ENCODE results near the gene NSD1.
A peak's percentile ranks its signal among the peaks of the same experiment; 100 is the strongest.
"Not testable (repeated sequence)": the region's sequence is repeated elsewhere in the genome, so short reads cannot be mapped to it uniquely, and the experiment has no call there.

Gene NSD1

DNA sequence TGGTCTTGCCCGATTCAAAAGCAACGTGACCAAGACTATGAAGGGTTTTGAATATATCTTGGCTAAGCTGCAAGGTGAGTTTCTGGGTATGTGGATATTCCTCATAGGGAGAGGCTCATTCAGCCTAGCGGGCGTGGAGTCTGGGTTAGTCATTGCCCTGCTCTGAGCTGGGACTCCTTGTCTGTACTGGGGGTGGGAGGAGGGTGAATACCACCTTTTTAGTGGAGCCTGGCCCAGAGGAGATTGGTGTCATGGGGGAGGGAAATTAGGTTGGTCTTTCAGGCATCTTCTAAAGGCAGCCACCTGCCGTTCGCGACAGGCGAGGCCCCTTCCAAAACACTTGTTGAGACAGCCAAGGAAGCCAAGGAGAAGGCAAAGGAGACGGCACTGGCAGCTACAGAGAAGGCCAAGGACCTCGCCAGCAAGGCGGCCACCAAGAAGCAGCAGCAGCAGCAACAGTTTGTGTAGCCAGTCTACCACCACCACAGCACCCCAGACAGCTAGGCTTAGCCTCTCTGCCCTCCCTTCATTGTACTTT lies 172.6 kb downstream of the NSD1 start:
- H3K9me3 Mint-ChIP-seq, ATAC-seq, DNase-seq, H3K27me3 Mint-ChIP-seq: not testable (repeated sequence)
- H3K27ac Mint-ChIP-seq, result peak overlapping the region in 1 of 2 donors; percentile 27
- H3K4me3 Mint-ChIP-seq, result peak overlapping the region in 1 of 2 donors; percentile 38
- peaks cover 74% of the 10 kb centered on the region for H3K4me1 Mint-ChIP-seq

DNA sequence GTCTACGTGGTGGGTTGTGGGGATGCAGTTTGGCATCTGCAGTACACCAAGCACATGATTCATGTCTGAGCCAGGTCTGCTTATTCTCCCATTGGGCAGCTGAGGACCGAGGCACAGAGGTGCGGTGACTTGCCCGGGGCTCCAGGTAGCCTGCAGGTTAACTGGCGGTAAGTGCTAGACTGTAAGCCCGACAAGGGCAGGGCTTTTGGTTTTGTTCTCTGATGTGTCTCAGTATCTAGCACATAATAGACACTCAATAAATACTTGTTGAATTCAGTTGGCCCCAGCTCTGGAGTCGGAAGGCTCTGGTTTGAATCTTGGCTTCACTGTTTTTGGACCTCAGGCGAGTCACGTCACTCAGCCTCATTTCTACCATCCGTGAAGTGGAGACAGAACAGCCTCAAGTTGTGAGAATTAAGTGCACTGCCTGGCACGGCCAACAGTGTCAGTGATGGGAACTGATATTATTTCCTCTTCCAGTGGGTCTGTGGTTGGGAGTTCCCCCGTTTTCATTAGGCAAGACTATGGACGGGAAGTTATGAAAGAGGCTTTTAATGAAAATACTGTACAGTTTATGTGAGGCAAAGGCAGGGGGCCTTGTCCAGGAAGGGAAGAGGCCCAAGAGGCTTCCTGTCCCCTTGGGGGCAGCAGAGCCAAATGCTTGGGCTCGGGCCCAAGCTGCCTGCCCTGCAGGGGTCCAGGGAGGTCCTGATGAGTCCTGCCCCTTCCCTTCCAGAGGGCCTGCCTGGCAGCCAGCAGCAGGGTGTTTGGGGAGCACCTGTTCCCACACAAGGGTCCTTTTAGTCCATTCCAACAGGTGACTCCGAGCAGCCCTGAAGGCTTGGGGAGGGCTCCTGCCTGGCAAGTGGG lies 173.3 kb downstream of the NSD1 start:
- H3K4me1 Mint-ChIP-seq, result peaks cover 73% of the 10 kb centered on the region
- no peaks in the 10 kb centered on the region for H3K9me3 Mint-ChIP-seq
- no peak for DNase-seq
- no peaks in the 10 kb centered on the region for H3K27me3 Mint-ChIP-seq
- peak overlapping the region in 1 of 2 donors; percentile 12 for H3K27ac Mint-ChIP-seq
- peak overlapping the region in 1 of 2 donors; percentile 17 for H3K4me3 Mint-ChIP-seq
- ATAC-seq, result no peak

DNA sequence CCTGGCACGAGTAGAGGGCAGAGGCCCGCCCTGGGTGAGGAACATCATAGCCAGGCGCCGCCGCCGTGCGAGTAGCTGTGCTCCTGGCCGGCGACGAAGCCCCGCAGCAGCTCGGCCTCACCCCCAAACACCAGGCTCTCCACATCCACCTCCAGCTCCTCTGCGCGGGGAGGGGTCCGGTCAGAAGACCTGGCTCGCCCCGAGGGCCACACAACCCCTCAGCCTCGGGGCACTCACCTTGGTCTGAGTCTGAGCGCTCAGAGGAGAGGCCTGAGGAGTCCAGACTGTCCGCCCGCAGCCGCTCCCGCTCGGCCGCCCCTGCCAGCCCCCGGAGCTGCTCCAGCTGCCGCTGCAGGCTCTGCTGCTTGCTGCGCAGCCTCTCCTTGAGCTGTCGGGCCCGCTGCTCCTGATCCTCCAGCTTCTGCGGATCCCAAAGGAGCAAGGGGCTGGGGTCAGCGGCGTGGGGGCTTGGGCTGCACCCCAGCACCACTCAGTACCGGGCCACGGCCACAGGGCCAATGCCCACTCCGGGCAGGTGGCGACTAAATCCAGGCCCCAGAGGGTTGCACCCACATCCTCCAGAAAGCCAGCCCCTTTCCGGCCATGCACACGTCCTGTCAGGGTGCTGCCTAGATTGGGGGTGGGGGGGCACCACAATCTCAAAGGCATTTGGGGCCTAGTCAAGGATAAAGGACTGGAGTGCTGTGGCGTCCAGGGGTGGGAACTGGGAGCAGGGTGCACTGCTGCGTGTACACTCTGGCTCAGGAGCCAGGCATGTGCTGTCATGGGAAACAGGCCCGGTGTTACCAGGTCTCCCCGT lies 174.2 kb downstream of the NSD1 start:
- Mint-ChIP-seq H3K27me3 (no peaks in the 10 kb centered on the region), H3K4me3 (no peak overlapping the region), H3K9me3 (no peaks in the 10 kb centered on the region), H3K4me1 (peaks cover 68% of the 10 kb centered on the region), H3K27ac (no peak overlapping the region)
- DNase-seq (no peak), ATAC-seq (no peak)

DNA sequence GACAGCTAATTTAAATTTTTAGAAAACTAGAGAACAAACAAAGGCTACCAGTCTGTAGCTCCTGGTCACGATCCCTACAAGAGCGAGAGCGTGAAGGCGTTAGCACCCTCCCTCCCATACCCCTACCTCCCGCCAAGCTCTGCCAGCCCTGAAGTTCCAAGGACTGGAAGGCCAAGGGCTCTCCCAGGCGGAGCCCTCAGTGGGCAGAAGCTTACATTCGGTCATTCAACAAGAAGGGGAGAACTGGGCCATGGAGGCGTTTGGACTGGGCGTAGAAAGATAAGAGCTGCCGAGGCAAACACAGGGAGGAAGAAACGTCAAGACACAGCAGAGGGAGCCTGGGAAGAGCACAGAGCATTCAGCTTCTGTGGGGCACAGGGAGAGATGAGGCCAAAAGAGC lies 175.2 kb downstream of the NSD1 start:
- DNase-seq, result no peak
- no peak for ATAC-seq
- H3K4me1 Mint-ChIP-seq, result peaks cover 78% of the 10 kb centered on the region
- H3K27ac Mint-ChIP-seq, result no peak overlapping the region
- H3K4me3 Mint-ChIP-seq, result no peak overlapping the region
- no peaks in the 10 kb centered on the region for H3K27me3 Mint-ChIP-seq
- no peaks in the 10 kb centered on the region for H3K9me3 Mint-ChIP-seq

DNA sequence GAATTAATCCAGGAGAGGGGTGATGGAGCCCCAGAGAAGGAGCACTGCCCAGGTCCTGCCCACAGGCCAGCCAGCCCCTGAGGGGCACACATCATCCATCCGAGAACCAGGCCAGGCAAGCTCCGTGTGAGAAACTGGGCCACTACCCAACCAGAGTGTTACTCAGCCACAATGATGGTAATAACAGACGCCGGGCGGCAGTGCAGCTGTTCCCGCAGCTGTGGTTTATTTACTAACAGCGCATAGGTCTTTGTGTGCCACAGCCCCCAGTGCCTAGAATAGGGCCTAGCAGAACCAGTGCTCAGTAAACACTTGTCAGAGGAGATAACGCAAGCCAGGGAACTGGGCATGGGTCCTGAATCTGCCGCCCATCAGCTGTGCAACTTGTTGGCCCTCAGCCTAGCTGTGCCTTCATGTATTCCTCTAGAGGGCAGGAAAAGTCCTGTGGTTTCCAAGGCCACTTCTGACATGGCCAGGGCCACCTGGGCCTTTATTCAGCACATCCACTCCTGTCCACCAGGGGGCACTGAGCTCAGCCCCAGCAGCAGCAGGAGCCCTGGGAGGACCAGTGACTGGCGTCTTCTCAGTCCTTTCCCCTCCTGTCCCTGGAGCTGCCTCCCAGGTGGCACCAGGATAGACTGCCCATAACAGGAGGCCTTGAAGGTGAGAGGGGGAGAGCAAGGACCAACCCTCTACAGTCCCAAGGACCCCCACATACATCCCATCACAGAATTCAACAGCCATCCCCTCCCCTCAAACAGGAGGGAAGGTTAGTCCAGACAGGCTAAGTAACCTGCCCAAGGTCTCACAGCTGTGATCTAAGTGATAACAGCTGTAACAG lies 176.0 kb downstream of the NSD1 start:
- no peaks in the 10 kb centered on the region for H3K27me3 Mint-ChIP-seq
- no peak for ATAC-seq
- peak overlapping the region in 1 of 2 donors; percentile 27 for H3K27ac Mint-ChIP-seq
- H3K4me1 Mint-ChIP-seq, result peaks cover 76% of the 10 kb centered on the region
- H3K4me3 Mint-ChIP-seq, result peak overlapping the region; percentile 63 to 83
- no peaks in the 10 kb centered on the region for H3K9me3 Mint-ChIP-seq
- DNase-seq, result peak; percentile 75 to 79

DNA sequence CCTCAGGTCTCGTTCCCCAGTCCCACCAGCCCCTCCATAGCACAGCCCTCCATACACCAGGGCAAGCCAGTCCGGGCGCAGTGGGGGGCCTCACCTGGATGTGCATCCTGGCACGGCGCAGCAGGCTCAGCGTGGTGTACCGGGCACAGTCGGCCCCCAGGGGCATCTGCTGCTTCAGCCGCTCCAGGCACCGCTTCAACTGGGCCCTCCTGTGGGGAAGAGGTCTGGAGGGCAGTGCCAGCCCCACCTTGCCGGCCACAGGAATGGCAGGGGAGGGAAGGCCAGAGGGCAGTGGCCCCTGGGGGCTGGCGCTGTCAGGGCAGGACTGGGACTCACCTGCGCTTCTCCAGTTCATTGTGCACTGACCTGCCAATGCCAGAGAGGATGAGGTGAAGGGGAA lies 176.8 kb downstream of the NSD1 start:
- DNase-seq, result no peak
- H3K4me1 Mint-ChIP-seq, result peaks cover 73% of the 10 kb centered on the region
- ATAC-seq, result no peak
- H3K4me3 Mint-ChIP-seq, result peak overlapping the region; percentile 83 to 88
- H3K27ac Mint-ChIP-seq, result no peak overlapping the region
- H3K9me3 Mint-ChIP-seq, result no peaks in the 10 kb centered on the region
- H3K27me3 Mint-ChIP-seq, result no peaks in the 10 kb centered on the region

DNA sequence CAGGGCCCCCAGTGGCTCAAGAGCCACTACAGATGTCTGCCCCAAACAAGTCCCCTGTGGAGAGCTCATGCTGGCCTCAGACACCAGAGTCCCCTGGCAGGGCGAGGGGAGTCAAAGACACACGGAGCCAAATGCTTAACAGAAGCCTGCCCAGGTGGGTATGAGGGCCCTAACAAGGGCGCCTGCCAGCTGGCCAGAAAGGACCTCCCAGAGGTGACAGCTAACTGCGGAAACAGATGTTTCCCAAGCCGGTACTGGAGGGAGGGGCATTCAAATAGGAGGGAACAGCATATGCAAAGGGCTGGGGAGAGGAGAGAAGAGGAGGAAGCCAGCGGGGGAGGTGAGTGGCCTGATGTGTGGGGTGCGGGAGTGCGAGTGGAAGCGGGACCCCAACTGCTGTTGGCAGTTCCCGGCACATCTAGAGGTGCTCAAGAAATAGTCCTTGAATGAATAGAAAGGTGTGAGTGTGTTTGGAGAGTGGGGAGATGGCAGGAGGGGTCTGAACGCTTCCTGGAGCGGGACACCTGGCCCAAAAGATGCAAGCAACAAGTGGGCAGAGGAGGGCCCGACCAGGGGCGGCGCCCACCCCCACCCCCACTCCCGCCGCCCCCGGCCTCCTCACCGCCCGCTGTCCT lies 177.3 kb downstream of the NSD1 start:
- Mint-ChIP-seq H3K27ac (peak overlapping the region; percentile 73 to 95), H3K27me3 (no peaks in the 10 kb centered on the region), H3K9me3 (no peaks in the 10 kb centered on the region), H3K4me3 (peak overlapping the region; percentile 83 to 88), H3K4me1 (peaks cover 68% of the 10 kb centered on the region)
- ATAC-seq (no peak), DNase-seq (no peak)

DNA sequence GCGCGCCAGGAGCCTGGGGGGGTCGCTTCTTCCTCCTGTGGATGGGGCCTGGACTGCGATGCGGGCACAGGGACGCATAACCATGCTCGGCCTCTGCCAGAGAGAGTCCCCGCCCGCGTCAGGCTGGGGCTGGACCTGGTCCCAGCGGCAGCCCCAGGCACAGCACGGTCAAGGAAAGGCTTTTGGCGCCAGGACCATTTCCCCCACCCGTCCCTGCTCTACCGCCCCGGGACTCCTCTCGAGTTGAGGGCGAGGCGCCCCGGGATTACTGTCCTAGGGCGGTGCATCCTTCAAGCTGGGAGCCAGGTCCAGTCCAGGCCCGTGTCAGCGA lies 177.8 kb downstream of the NSD1 start:
- peak overlapping the region; percentile 83 to 88 for H3K4me3 Mint-ChIP-seq
- H3K27ac Mint-ChIP-seq, result peak overlapping the region; percentile 78 to 98
- DNase-seq, result no peak
- no peaks in the 10 kb centered on the region for H3K27me3 Mint-ChIP-seq
- H3K4me1 Mint-ChIP-seq, result peaks cover 63% of the 10 kb centered on the region
- no peaks in the 10 kb centered on the region for H3K9me3 Mint-ChIP-seq
- no peak for ATAC-seq

DNA sequence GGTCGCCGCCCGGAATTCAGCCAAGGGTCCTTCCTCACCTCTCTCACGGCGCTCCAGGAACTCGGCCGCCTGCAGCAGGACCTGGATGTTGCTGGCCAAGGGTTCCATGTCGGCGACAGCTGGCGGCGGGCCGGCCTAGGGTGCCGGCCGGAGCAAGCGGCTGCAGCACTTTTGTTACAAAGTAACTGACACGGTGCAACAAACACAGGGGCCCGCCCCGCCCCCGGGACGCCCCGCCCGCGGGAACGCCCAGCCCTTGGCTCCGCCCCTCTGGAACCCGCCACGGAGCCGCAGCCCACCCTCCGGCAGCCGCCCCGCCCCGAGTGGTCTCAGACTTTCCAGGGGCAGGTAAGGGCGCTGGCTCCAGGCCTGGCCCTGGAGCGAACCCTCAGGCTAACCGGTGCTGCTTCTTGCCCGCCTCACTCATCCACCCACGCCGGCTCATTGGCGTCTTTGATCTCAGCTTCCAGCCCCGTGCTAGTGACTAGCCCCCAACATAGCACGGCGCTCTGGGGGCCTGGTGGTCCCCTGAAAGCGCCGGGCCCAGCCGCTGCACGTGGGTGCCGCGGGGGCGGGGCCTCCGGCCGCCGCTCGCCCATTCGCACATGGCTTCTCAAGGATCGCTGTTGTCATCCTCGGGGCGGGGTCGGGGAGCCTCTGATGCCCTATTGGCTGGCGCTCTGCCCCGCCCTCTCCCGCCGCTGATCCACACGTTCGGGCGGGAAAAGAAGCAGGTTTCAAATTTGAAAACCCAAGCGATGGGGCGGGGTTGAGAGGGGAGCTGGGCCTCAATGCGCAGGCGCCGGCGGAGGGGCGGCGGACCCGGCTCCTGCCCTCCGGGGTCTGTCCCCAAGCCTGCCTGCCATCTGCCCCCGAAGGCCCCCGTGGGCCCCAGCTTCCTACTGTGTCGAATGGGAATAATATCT lies 178.4 kb downstream of the NSD1 start, which contains the start of gene MXD3:
Gene MXD3 (minus strand): TSS at position 176 of the 926 bp plus-strand sequence. CDS start 68 bp downstream, at position 108.
- DNase-seq, result peak; percentile 98
- Mint-ChIP-seq H3K27ac (peak within 1 kb of the TSS; percentile 95 to 98), H3K27me3 (no peaks in the 10 kb centered on the region), H3K4me1 (peaks cover 57% of the 10 kb centered on the region), H3K4me3 (peak within 1 kb of the TSS; percentile 83 to 88), H3K9me3 (no peaks in the 10 kb centered on the region)
- ATAC-seq, result peak; percentile 89

DNA sequence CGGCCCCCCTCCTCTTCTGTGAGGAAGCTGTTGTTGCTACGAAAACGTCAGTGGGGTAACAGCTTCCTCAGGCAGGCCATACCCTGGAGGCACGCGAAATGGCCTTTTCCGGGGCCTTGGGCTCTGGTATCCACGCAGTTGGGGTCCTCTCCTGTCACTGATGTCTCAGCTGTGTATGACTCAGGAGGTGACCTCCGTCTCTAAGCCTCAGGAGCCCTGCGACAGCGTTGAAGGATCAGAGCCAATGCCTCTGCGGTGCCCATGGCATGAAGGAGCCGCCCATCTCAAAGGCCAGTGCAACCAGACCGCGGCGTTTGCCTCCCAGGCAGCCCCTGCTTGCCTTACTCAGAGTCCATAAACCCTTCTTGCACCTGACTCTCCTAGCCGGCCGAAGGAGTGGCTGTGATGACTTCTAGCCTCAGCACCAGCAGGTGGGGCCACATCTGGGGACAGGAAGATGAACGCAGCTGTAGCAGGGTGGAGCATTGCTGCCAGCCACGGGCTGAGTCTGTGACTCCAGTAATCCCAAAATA lies 179.1 kb downstream of the NSD1 start:
- H3K27ac Mint-ChIP-seq, result peak overlapping the region; percentile 93 to 98
- peaks cover 55% of the 10 kb centered on the region for H3K4me1 Mint-ChIP-seq
- peak overlapping the region; percentile 83 to 88 for H3K4me3 Mint-ChIP-seq
- ATAC-seq (peak; percentile 53), DNase-seq (peak; percentile 56 to 64)
- H3K27me3 Mint-ChIP-seq, result no peaks in the 10 kb centered on the region
- no peaks in the 10 kb centered on the region for H3K9me3 Mint-ChIP-seq

DNA sequence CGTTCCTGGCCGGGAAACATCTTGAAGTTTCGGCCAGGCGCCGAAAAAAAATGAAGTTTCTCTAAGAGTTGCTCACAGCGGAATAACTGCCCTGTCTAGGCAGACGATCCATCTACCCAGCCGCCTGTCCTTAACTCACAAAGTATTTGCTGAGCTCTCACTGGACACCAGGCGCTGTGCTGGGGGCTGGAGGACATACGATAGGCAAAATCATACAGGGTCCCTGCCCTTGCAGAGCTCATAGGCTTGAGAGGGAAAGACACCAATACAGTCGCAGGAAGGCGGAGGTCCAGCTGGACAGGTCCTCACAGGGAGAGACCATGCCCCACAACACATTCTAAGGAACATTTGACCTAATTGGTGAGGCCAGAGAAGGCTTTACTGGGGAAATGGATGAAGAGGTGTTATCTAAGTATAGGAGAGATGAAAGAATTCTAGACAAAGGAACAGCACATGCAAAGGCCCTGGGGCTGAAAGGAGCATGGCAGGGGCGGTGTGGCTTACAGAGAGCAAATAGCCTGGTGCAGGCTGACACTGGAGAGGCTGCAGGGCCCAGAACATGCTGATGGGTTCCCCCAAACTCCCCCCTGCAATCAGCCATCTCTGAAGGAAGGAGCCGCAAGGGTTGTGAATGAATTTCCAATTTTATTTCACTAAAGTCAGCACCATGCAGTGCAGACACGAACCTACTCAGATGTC lies 180.1 kb downstream of the NSD1 start:
- H3K27ac Mint-ChIP-seq, result no peak overlapping the region
- no peaks in the 10 kb centered on the region for H3K9me3 Mint-ChIP-seq
- no peaks in the 10 kb centered on the region for H3K27me3 Mint-ChIP-seq
- ATAC-seq (no peak), DNase-seq (no peak)
- H3K4me3 Mint-ChIP-seq, result peak overlapping the region; percentile 59 to 83
- peaks cover 63% of the 10 kb centered on the region for H3K4me1 Mint-ChIP-seq

DNA sequence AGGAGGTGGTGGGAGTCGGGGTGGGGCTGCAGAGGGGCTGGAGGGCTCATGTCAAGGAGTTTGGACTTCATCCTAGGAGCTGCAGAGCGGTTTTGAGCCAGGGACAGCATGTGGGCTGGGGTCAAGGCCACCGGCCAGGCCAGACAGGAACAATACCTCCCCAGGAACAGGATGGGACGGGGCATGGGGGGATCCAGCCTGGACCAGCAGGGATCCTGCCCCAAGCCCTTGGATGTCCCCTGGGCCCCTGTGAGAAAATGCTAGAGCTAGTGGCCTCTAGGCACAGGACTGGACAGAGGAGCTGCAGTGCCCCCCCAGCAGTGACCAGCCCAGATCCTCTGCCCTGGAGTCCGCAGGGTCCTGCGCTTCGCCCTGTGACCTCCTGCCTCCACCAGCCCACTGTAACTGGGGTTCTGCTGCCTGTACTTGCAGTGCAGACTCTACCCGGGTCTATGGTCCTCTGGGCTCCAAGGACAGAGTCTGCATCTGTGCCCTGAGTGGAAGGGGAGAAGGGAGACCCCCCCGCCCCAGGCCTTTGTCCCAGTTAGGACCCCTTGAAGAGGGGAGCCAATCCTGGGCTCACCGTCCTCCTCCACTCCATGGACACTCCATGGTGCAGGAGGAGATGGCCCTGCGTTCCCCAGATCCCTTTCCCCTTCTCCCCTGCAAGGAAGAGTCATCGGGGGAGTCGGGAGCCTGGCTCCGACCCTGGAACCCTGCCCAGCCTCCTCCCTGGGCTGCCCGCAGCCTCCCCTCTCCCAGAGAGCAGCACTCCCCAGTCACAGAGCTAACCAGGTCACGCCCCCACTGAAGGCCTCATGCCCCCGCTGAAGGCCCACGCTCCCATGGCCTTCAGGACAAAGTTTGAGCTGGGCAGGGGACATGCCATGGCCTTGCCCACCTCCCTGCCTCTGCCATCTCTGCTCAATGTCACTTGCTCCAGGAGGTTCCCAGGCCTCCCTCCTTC lies 181.1 kb downstream of the NSD1 start:
- Mint-ChIP-seq H3K27me3 (no peaks in the 10 kb centered on the region), H3K9me3 (no peaks in the 10 kb centered on the region), H3K27ac (no peak overlapping the region), H3K4me3 (peak overlapping the region in 1 of 2 donors; percentile 24), H3K4me1 (peaks cover 60% of the 10 kb centered on the region)
- DNase-seq (no peak), ATAC-seq (no peak)

Measured in stimulated activated naive CD8-positive, alpha-beta T cell treated with anti-CD3 and anti-CD28 coated beads, Interleukin-15, amount 100 ng/mL, for 72 hours (primary cell).